ENCODE results near the gene TSPAN9. TPM values are rescaled to one million over a fixed set of nuclear protein-coding genes. Genes with fewer than 3 reads are reported as not detected.

Gene TSPAN9
- total RNA-seq, 2 donors from 2014 or later, result 14.0 to 18.5 TPM

GRCh38 chr12:3184485-3184884, 107.3 kb downstream of the TSPAN9 start:
- ATAC-seq, result no peak
- intact Hi-C loops (cut with DNase I), result no loop called here
- Histone ChIP-seq H3K27me3 (no peaks in the 10 kb centered on the region), H3K9me3 (no peaks in the 10 kb centered on the region), H3K36me3 (replicated peaks in 1 of 2; ENCODE audit: insufficient read depth in 1 of 2, low read depth in 2 of 2) (no peaks in the 10 kb centered on the region), H3K27ac (no peak overlapping the region), H3K4me1 (no peaks in the 10 kb centered on the region), H3K4me3 (no peak overlapping the region)
- no peak for DNase-seq
- 81 to 86% methylated on average over 7 to 12 of the region's 12 CpGs for WGBS, 2 donors
- no peak for TF ChIP-seq CTCF (IDR thresholded peaks at IDR 0.05)
- no peak for TF ChIP-seq POLR2A (IDR thresholded peaks at IDR 0.05)

GRCh38 chr12:3185260-3185870, 108.2 kb downstream of the TSPAN9 start:
- DNase-seq, result no peak
- intact Hi-C loops (cut with DNase I), result no loop called here
- Histone ChIP-seq H3K36me3 (replicated peaks in 1 of 2; ENCODE audit: insufficient read depth in 1 of 2, low read depth in 2 of 2) (no peaks in the 10 kb centered on the region), H3K9me3 (no peaks in the 10 kb centered on the region), H3K27ac (no peak overlapping the region), H3K27me3 (no peaks in the 10 kb centered on the region), H3K4me3 (no peak overlapping the region), H3K4me1 (peaks cover 6% of the 10 kb centered on the region)
- TF ChIP-seq CTCF (IDR thresholded peaks at IDR 0.05), result no peak
- TF ChIP-seq POLR2A (IDR thresholded peaks at IDR 0.05), result no peak
- WGBS, 2 donors, result 89 to 94% methylated on average over 8 to 10 of the region's 11 CpGs
- ATAC-seq, result no peak

- WGBS, 2 donors, result 73 to 81% methylated on average over 5 to 6 of the region's 6 CpGs
- Histone ChIP-seq H3K9me3 (no peaks in the 10 kb centered on the region), H3K4me1 (peaks cover 8% of the 10 kb centered on the region), H3K27ac (no peak overlapping the region), H3K36me3 (replicated peaks in 1 of 2; ENCODE audit: insufficient read depth in 1 of 2, low read depth in 2 of 2) (no peaks in the 10 kb centered on the region), H3K27me3 (no peaks in the 10 kb centered on the region), H3K4me3 (no peak overlapping the region)
- TF ChIP-seq POLR2A (IDR thresholded peaks at IDR 0.05) (no peak), CTCF (IDR thresholded peaks at IDR 0.05) (no peak)
- ATAC-seq, result no peak
- no peak for DNase-seq
- intact Hi-C loops (cut with DNase I), result no loop called here
Observed at GRCh38 chr12:3186546-3187215, 109.5 kb downstream of the TSPAN9 start.

GRCh38 chr12:3187846-3188770, 110.9 kb downstream of the TSPAN9 start:
- H3K9me3 ChIP-seq, result no peaks in the 10 kb centered on the region
- 77 to 78% methylated on average over 12 to 17 of the region's 17 CpGs for WGBS, 2 donors
- DNase-seq (no peak), ATAC-seq (no peak)
- intact Hi-C loops (cut with DNase I), result no loop called here
- H3K4me3 ChIP-seq, result no peak overlapping the region
- no peaks in the 10 kb centered on the region for H3K27me3 ChIP-seq
- H3K27ac ChIP-seq, result no peak overlapping the region
- peaks cover 8% of the 10 kb centered on the region for H3K4me1 ChIP-seq
- no peak for TF ChIP-seq CTCF (IDR thresholded peaks at IDR 0.05)
- TF ChIP-seq POLR2A (IDR thresholded peaks at IDR 0.05), result no peak
- no peaks in the 10 kb centered on the region for H3K36me3 ChIP-seq (replicated peaks in 1 of 2; ENCODE audit: insufficient read depth in 1 of 2, low read depth in 2 of 2)

Data from body of pancreas (tissue), 4 donors.